GM23338 (cell line): Measurements from ENCODE around the gene TARP.
"Not testable (repeated sequence)": the region's sequence is repeated elsewhere in the genome, so short reads cannot be mapped to it uniquely, and the experiment has no call there.

ENCODE experiments used
- EZH2 ChIP-seq: fragments of 200-600 bp; sonication (generic); IDR thresholded peaks from one replicate; pipeline ENCODE4 v1.8.0; 2017; ENCODE audit warnings: antibody characterized with exemption, mild to moderate bottlenecking, low read depth; ENCODE audit not compliant: unreplicated experiment
- EZH2phosphoT487 ChIP-seq: fragments of 200-600 bp; sonication (generic); IDR thresholded peaks from one replicate; pipeline ENCODE4 v1.8.1; 2018; ENCODE audit warnings: antibody characterized with exemption; ENCODE audit not compliant: unreplicated experiment
- POLR2AphosphoS5 ChIP-seq: IDR thresholded peaks from 2 replicates; pipeline ENCODE4 v1.6.1; 2016; ENCODE audit warnings: antibody characterized with exemption, low read depth
- TF ChIP-seq, protein P1 (sequence below), 2 experiments: fragments of 200-600 bp in 1 of 2; sonication (generic) in 1 of 2; conservative IDR thresholded peaks; 2 replicates each; pipeline versions ENCODE4 v1.5.1 to v1.6.1; 2016 to 2017; ENCODE audit warnings: antibody characterized with exemption in 2 of 2, low read depth in 2 of 2, mild to moderate bottlenecking in 2 of 2, moderate library complexity in 1 of 2
- TF ChIP-seq, protein P2 (sequence below): IDR thresholded peaks from one replicate; pipeline ENCODE4 v1.6.1; 2018; ENCODE audit warnings: antibody characterized with exemption; ENCODE audit not compliant: unreplicated experiment

DNA sequence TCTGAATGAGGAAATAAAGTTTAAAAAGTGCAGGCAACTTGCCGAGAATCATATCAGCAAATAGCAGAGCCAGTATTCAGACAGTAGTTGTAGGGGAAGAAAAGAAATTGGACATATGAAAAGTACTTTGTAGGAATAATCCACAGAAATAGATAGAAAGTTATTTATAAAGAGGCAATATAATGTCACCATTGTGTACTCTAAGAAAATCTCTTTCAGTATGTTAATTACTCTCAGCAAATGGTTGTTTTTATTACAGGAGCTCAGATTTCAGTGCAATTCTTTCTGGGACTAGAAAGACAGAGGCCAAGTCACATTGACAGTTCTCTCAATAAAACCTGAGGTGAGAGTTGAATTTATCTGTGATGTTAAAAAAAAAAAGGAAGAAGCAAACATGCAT lies 10.2 kb downstream of the TARP start:
- TF ChIP-seq, protein P1, sequence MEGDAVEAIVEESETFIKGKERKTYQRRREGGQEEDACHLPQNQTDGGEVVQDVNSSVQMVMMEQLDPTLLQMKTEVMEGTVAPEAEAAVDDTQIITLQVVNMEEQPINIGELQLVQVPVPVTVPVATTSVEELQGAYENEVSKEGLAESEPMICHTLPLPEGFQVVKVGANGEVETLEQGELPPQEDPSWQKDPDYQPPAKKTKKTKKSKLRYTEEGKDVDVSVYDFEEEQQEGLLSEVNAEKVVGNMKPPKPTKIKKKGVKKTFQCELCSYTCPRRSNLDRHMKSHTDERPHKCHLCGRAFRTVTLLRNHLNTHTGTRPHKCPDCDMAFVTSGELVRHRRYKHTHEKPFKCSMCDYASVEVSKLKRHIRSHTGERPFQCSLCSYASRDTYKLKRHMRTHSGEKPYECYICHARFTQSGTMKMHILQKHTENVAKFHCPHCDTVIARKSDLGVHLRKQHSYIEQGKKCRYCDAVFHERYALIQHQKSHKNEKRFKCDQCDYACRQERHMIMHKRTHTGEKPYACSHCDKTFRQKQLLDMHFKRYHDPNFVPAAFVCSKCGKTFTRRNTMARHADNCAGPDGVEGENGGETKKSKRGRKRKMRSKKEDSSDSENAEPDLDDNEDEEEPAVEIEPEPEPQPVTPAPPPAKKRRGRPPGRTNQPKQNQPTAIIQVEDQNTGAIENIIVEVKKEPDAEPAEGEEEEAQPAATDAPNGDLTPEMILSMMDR (conservative IDR thresholded peaks at IDR 0.05; ENCODE audit: low read depth in 2 of 2): not testable (repeated sequence)
- not testable (repeated sequence) for TF ChIP-seq POLR2AphosphoS5, EZH2, EZH2phosphoT487
- TF ChIP-seq, protein P2, sequence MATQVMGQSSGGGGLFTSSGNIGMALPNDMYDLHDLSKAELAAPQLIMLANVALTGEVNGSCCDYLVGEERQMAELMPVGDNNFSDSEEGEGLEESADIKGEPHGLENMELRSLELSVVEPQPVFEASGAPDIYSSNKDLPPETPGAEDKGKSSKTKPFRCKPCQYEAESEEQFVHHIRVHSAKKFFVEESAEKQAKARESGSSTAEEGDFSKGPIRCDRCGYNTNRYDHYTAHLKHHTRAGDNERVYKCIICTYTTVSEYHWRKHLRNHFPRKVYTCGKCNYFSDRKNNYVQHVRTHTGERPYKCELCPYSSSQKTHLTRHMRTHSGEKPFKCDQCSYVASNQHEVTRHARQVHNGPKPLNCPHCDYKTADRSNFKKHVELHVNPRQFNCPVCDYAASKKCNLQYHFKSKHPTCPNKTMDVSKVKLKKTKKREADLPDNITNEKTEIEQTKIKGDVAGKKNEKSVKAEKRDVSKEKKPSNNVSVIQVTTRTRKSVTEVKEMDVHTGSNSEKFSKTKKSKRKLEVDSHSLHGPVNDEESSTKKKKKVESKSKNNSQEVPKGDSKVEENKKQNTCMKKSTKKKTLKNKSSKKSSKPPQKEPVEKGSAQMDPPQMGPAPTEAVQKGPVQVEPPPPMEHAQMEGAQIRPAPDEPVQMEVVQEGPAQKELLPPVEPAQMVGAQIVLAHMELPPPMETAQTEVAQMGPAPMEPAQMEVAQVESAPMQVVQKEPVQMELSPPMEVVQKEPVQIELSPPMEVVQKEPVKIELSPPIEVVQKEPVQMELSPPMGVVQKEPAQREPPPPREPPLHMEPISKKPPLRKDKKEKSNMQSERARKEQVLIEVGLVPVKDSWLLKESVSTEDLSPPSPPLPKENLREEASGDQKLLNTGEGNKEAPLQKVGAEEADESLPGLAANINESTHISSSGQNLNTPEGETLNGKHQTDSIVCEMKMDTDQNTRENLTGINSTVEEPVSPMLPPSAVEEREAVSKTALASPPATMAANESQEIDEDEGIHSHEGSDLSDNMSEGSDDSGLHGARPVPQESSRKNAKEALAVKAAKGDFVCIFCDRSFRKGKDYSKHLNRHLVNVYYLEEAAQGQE: not testable (repeated sequence)
